Panc1 (cell line): ENCODE measurements around the gene AP1S1. TPM values are rescaled to one million over a fixed set of nuclear protein-coding genes. Genes with fewer than 3 reads are reported as not detected.

Source experiments
- ATAC-seq: fragments of 200-7000 bp; cut with Tn5 transposase; 2 replicates; pipeline ENCODE4 v1.9.1; 2020; ENCODE audit warnings: mild to moderate bottlenecking, moderate library complexity
- BruUV-seq: library from RNA; stranded (reverse); fragments of 400-500 nt; replicated peaks from 2 replicates; lab custom pipeline; 2021; lab: Mats Ljungman, UMichigan
- CTCF ChIA-PET: fragments of 300-600 bp; sonication (Branson Sonifier 250); formaldehyde crosslinking; loops from one replicate; lab custom pipeline; 2022; ENCODE audit warnings: antibody characterized with exemption; lab: Charles Lee
- POLR2A ChIA-PET: fragments of 300-600 bp; sonication (Branson Sonifier 250); formaldehyde crosslinking; loops from one replicate; lab custom pipeline; 2022; ENCODE audit warnings: antibody characterized with exemption; lab: Charles Lee
- DNase-seq: peaks from one replicate; pipeline ENCODE4 v3.0.0-alpha.2; 2010; ENCODE audit warnings: low read depth, low spot score
- H3K27ac ChIP-seq: 2 replicates; pipeline ENCODE4 v1.5.1; 2011; ENCODE audit warnings: mild to moderate bottlenecking, low read length, inconsistent platforms
- H3K27me3 ChIP-seq: fragments of 200-500 bp; sonication (Bioruptor generic); 2 replicates; pipeline ENCODE4 v1.6.0; 2014; ENCODE audit warnings: low read length, inconsistent platforms; ENCODE audit not compliant: control insufficient read depth, insufficient read depth
- H3K36me3 ChIP-seq: fragments of 200-500 bp; sonication (Bioruptor generic); 2 replicates; pipeline ENCODE4 v1.5.1; 2014; ENCODE audit warnings: inconsistent platforms, mild to moderate bottlenecking, low read length, moderate library complexity; ENCODE audit not compliant: control insufficient read depth, insufficient read depth
- H3K4me1 ChIP-seq: 2 replicates; pipeline ENCODE4 v1.5.1; 2011; ENCODE audit warnings: inconsistent platforms, mild to moderate bottlenecking, low read length, moderate library complexity; ENCODE audit not compliant: control insufficient read depth, insufficient read depth
- H3K4me3 ChIP-seq, 2 experiments: 2 replicates each; pipeline ENCODE4 v1.5.1; 2011 to 2012; ENCODE audit warnings: low read depth in 2 of 2, low read length in 2 of 2, mild to moderate bottlenecking in 2 of 2, inconsistent platforms in 1 of 2, moderate library complexity in 1 of 2
- H3K9me3 ChIP-seq: fragments of 200-500 bp; sonication (Bioruptor generic); 2 replicates; pipeline ENCODE4 v1.5.1; 2014; ENCODE audit warnings: low read depth, mild to moderate bottlenecking, inconsistent platforms, low read length, moderate library complexity; ENCODE audit not compliant: control insufficient read depth, insufficient read depth
- POLR2AphosphoS5 ChIP-seq: IDR thresholded peaks from 2 replicates; pipeline ENCODE4 v1.6.1; 2012; ENCODE audit warnings: mild to moderate bottlenecking, low read depth, low read length, moderate library complexity
- SIN3A ChIP-seq: IDR thresholded peaks from 2 replicates; pipeline ENCODE4 v1.6.1; 2012; ENCODE audit warnings: low read depth, mild to moderate bottlenecking, low read length, moderate library complexity, borderline replicate concordance; ENCODE audit not compliant: insufficient read depth
- TCF7L2 ChIP-seq: IDR thresholded peaks from 2 replicates; pipeline ENCODE4 v1.6.1; 2011; ENCODE audit warnings: mild to moderate bottlenecking, low read depth, low read length, inconsistent platforms
- in situ Hi-C: cut with HindIII; loops from 2 replicates; pipeline ENCODE4 v1.10.0; 2016; ENCODE audit warnings: low sequenced_read_pairs, low pct_unique_long_range_greater_than_20kb
- intact Hi-C: fragments of 100-400 bp; cut with micrococcal nuclease; formaldehyde crosslinking; loops from one replicate; pipeline ENCODE4 v1.10.0; 2022; ENCODE audit not compliant: unreplicated experiment
- total RNA-seq: library from RNA; stranded (reverse); gene quantifications from one replicate; pipeline ENCODE4 v1.2.1, GENCODE V29; 2021; ENCODE audit not compliant: unreplicated experiment
- TF ChIP-seq, protein P1 (sequence below), 2 experiments: IDR thresholded peaks; 2 replicates each; pipeline ENCODE4 v1.6.1; 2011 to 2012; ENCODE audit warnings: low read depth in 2 of 2, control low read depth in 1 of 2, low read length in 1 of 2, mild to moderate bottlenecking in 1 of 2, moderate library complexity in 1 of 2; ENCODE audit not compliant: insufficient read depth in 1 of 2
- TF ChIP-seq, protein P2 (sequence below): fragments of 450-650 bp; IDR thresholded peaks from 2 replicates; pipeline ENCODE4 v1.5.1; 2017; ENCODE audit warnings: mild to moderate bottlenecking

AP1S1 gene
- total RNA-seq, 1 experiment from 2014 or later, result 74.2 TPM

DNA sequence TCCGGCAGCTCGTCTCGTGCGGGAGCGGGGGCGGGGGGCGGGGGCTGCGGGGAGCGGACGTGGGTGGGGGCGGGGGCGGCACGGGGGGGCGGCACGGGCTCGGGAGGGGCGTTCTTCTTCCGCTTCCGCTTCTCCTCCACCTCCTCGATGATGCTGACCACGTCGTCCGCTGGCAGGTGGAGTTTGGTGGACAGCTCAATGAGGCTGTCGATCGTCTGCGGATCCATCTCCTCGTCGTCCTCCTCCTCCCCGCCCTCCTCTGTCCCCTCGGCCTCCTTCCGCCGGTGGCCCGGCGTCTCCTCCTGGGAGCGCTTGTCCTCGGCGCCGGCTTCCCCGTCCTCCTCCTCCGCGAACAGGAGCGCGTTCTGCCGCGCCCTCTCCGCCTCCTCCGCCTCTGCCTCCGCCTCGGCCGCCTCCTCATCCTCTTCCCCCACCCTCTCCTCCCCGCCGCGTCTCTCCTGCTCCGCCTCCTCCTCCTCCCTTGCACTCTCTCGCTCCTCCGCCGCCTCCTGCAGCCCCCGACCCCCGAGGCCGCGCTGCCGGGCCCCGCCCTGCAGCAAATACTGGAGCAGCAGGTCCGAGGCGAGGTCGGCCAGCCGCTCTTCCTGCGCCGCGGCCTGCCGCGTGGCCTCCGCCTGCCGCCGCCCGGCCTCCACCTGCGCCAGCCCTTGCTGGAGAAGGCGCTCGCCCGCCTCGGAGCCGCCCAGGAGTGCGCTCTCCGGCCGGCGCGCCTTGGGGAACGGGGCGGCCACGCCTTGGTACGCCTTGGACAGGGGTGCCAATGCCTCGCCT, 9.2 kb downstream of the AP1S1 start:
- DNase-seq (no peak), ATAC-seq (peak; percentile 61)
- Histone ChIP-seq H3K4me1 (peaks cover 46% of the 10 kb centered on the region), H3K27ac (peak overlapping the region; percentile 68; the same call in 1 of the 2 replicates), H3K27me3 (no peaks in the 10 kb centered on the region), H3K9me3 (no peaks in the 10 kb centered on the region), H3K4me3 (peak overlapping the region; percentile 59 to 72), H3K36me3 (no peaks in the 10 kb centered on the region; the same call in 1 of the 2 replicates)
- ChIA-PET CTCF (no interaction called here), POLR2A (interaction anchor here (0.5 to 1.7 kb wide), 4 partner anchors 11 to 55 kb away, joined by 3 to 6 read pairs (median 4); partner anchors contain the start of gene ZNHIT1)
- intact Hi-C loops, result no loop called here
- TF ChIP-seq, protein P1, sequence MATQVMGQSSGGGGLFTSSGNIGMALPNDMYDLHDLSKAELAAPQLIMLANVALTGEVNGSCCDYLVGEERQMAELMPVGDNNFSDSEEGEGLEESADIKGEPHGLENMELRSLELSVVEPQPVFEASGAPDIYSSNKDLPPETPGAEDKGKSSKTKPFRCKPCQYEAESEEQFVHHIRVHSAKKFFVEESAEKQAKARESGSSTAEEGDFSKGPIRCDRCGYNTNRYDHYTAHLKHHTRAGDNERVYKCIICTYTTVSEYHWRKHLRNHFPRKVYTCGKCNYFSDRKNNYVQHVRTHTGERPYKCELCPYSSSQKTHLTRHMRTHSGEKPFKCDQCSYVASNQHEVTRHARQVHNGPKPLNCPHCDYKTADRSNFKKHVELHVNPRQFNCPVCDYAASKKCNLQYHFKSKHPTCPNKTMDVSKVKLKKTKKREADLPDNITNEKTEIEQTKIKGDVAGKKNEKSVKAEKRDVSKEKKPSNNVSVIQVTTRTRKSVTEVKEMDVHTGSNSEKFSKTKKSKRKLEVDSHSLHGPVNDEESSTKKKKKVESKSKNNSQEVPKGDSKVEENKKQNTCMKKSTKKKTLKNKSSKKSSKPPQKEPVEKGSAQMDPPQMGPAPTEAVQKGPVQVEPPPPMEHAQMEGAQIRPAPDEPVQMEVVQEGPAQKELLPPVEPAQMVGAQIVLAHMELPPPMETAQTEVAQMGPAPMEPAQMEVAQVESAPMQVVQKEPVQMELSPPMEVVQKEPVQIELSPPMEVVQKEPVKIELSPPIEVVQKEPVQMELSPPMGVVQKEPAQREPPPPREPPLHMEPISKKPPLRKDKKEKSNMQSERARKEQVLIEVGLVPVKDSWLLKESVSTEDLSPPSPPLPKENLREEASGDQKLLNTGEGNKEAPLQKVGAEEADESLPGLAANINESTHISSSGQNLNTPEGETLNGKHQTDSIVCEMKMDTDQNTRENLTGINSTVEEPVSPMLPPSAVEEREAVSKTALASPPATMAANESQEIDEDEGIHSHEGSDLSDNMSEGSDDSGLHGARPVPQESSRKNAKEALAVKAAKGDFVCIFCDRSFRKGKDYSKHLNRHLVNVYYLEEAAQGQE (IDR thresholded peaks at IDR 0.05; ENCODE audit: insufficient read depth in 1 of 2, low read depth in 2 of 2, low read length in 1 of 2), result peak; percentile 62 to 80
- TF ChIP-seq POLR2AphosphoS5 (peak; percentile 56; the same call in 1 of the 2 replicates), TCF7L2 (no peak), SIN3A (no peak)
- TF ChIP-seq, protein P2, sequence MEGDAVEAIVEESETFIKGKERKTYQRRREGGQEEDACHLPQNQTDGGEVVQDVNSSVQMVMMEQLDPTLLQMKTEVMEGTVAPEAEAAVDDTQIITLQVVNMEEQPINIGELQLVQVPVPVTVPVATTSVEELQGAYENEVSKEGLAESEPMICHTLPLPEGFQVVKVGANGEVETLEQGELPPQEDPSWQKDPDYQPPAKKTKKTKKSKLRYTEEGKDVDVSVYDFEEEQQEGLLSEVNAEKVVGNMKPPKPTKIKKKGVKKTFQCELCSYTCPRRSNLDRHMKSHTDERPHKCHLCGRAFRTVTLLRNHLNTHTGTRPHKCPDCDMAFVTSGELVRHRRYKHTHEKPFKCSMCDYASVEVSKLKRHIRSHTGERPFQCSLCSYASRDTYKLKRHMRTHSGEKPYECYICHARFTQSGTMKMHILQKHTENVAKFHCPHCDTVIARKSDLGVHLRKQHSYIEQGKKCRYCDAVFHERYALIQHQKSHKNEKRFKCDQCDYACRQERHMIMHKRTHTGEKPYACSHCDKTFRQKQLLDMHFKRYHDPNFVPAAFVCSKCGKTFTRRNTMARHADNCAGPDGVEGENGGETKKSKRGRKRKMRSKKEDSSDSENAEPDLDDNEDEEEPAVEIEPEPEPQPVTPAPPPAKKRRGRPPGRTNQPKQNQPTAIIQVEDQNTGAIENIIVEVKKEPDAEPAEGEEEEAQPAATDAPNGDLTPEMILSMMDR, result no peak
- in situ Hi-C loops, result no loop called here
- no TSS peak for BruUV-seq

DNA sequence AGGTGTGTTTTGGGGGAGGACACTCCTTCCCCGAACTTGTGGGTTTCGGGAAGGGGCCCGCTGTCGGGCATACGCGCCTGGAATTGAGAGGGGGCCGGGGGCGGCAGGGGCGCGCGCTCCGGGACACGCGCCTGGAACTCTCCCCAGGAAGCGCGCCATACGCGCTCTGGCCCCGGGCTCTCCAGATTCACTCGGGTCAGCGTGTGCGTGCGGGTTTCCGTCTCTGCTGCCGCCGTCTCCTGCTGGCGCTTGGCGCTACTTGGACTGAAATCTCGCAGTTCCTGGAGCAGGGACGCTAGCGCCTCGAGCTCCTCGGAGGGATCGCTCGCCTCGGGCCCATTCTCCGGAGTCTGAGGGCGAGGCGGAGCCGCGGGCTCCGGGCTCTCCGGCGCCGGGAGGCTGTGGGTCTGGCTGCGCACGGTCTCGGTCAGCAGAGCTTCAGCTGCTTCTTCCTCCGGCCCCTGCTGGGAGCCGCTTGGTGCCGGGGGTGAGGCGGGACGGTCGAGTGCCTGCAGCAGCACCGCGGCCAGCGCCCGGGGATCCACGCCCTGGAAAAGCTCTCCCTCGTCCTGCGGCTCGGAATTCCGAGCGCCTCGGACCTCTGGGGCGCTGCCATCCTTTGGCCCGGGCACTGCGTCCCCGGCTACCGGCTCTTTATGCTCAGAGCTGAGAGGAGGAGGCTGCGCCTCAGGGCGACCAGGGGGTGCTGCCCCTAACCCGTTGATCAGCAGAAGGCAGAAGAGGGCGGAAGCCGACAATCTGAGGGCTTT, 10.0 kb downstream of the AP1S1 start:
- ChIA-PET CTCF (interaction anchor here (0.5 kb wide), 1 partner anchor 16 kb away, joined by 5 read pairs; no protein-coding TSS in a partner anchor), POLR2A (no interaction called here)
- Histone ChIP-seq H3K36me3 (no peaks in the 10 kb centered on the region; the same call in 1 of the 2 replicates), H3K9me3 (no peaks in the 10 kb centered on the region), H3K4me3 (peak overlapping the region; percentile 59 to 72), H3K27ac (peak overlapping the region; percentile 7; the same call in 1 of the 2 replicates), H3K27me3 (no peaks in the 10 kb centered on the region), H3K4me1 (peaks cover 48% of the 10 kb centered on the region)
- in situ Hi-C loops, result no loop called here
- ATAC-seq (peak; percentile 13), DNase-seq (no peak)
- no TSS peak for BruUV-seq
- intact Hi-C loops, result no loop called here
- TF ChIP-seq, protein P1 (IDR thresholded peaks at IDR 0.05; ENCODE audit: insufficient read depth in 1 of 2, low read depth in 2 of 2, low read length in 1 of 2), result peak; percentile 97
- TF ChIP-seq, protein P2, result no peak
- TF ChIP-seq SIN3A, result 0 out of 2 replicates have a peak, but pooled peaks have one; percentile 67
- TF ChIP-seq POLR2AphosphoS5, result no peak
- TF ChIP-seq TCF7L2, result no peak
